ENCODE data around the gene MACROD2. TPM values are rescaled to one million over a fixed set of nuclear protein-coding genes. Genes with fewer than 3 reads are reported as not detected.

Gene MACROD2
- total RNA-seq, 1 donor from 2014 or later = 6.7 TPM

- peaks cover 15% of the 10 kb centered on the region for H3K4me1 Mint-ChIP-seq (ENCODE audit: unreplicated experiment)
- peaks cover 3% of the 10 kb centered on the region for H3K27me3 Mint-ChIP-seq
- H3K36me3 Mint-ChIP-seq = peaks cover 4% of the 10 kb centered on the region
- H3K9me3 Mint-ChIP-seq = peaks cover 4% of the 10 kb centered on the region
- DNase-seq (ENCODE audit: extremely low spot score, unreplicated experiment) = no peak
- no peak overlapping the region for H3K27ac Mint-ChIP-seq
- TF ChIP-seq CTCF (conservative IDR thresholded peaks at IDR 0.05) = no peak
- no peak overlapping the region for H3K4me3 Mint-ChIP-seq
Measured at GRCh38 chr20:14609328-14610221, 614.3 kb downstream of the MACROD2 start.

GRCh38 chr20:14611479-14611878 is 616.2 kb downstream of the MACROD2 start:
- DNase-seq (ENCODE audit: extremely low spot score, unreplicated experiment) = no peak
- Mint-ChIP-seq H3K4me3 (no peak overlapping the region), H3K9me3 (peaks cover 13% of the 10 kb centered on the region), H3K4me1 (ENCODE audit: unreplicated experiment) (peaks cover 15% of the 10 kb centered on the region), H3K27me3 (peaks cover 3% of the 10 kb centered on the region), H3K27ac (no peak overlapping the region), H3K36me3 (peaks cover 8% of the 10 kb centered on the region)
- no peak for TF ChIP-seq CTCF (conservative IDR thresholded peaks at IDR 0.05)

GRCh38 chr20:14612391-14612790 is 617.1 kb downstream of the MACROD2 start:
- peaks cover 13% of the 10 kb centered on the region for H3K9me3 Mint-ChIP-seq

GRCh38 chr20:14616003-14616402 is 620.7 kb downstream of the MACROD2 start:
- Mint-ChIP-seq H3K27me3 (peaks cover 3% of the 10 kb centered on the region), H3K4me3 (no peak overlapping the region), H3K9me3 (peaks cover 13% of the 10 kb centered on the region), H3K36me3 (peaks cover 8% of the 10 kb centered on the region), H3K4me1 (ENCODE audit: unreplicated experiment) (peaks cover 23% of the 10 kb centered on the region), H3K27ac (no peak overlapping the region)
- TF ChIP-seq CTCF (conservative IDR thresholded peaks at IDR 0.05) = no peak
- no peak for DNase-seq (ENCODE audit: extremely low spot score, unreplicated experiment)

More at GRCh38 chr20:14612391-14612790, 617.1 kb downstream of the MACROD2 start:
- DNase-seq (ENCODE audit: extremely low spot score, unreplicated experiment) = no peak
- H3K36me3 Mint-ChIP-seq = peaks cover 8% of the 10 kb centered on the region
- H3K4me3 Mint-ChIP-seq = no peak overlapping the region
- H3K27me3 Mint-ChIP-seq = peaks cover 3% of the 10 kb centered on the region
- no peak overlapping the region for H3K27ac Mint-ChIP-seq
- TF ChIP-seq CTCF (conservative IDR thresholded peaks at IDR 0.05) = no peak
- H3K4me1 Mint-ChIP-seq (ENCODE audit: unreplicated experiment) = peaks cover 20% of the 10 kb centered on the region

GRCh38 chr20:14617123-14617522 is 621.8 kb downstream of the MACROD2 start:
- no peak for TF ChIP-seq CTCF (conservative IDR thresholded peaks at IDR 0.05)
- Mint-ChIP-seq H3K4me1 (ENCODE audit: unreplicated experiment) (peaks cover 27% of the 10 kb centered on the region), H3K4me3 (no peak overlapping the region), H3K27me3 (peaks cover 3% of the 10 kb centered on the region), H3K27ac (no peak overlapping the region), H3K9me3 (peaks cover 13% of the 10 kb centered on the region), H3K36me3 (peaks cover 8% of the 10 kb centered on the region)
- no peak for DNase-seq (ENCODE audit: extremely low spot score, unreplicated experiment)
